IMR-90 (cell line): Measurements from ENCODE around the gene SCFD2.

ENCODE experiments used
- CEBPB ChIP-seq: IDR thresholded peaks from 2 replicates; pipeline ENCODE4 v1.6.1; 2012; ENCODE audit warnings: low read depth, low read length, improper control_type of control experiment
- CTCF ChIP-seq: conservative IDR thresholded peaks from 2 replicates; pipeline ENCODE4 v1.5.1; 2012; ENCODE audit warnings: mild to moderate bottlenecking, low read depth, low read length, improper control_type of control experiment
- ELK1 ChIP-seq: fragments of 150-350 bp; IDR thresholded peaks from 2 replicates; pipeline ENCODE4 v1.6.1; 2016; ENCODE audit warnings: low read depth, mild to moderate bottlenecking, low read length, moderate library complexity, borderline replicate concordance
- MAZ ChIP-seq: IDR thresholded peaks from 2 replicates; pipeline ENCODE4 v1.6.1; 2012; ENCODE audit warnings: low read depth, mild to moderate bottlenecking, low read length, improper control_type of control experiment, moderate library complexity, borderline replicate concordance
- MXI1 ChIP-seq: IDR thresholded peaks from 2 replicates; pipeline ENCODE4 v1.6.1; 2012; ENCODE audit warnings: low read depth, mild to moderate bottlenecking, low read length, moderate library complexity, borderline replicate concordance
- NFE2L2 ChIP-seq: fragments of 150-350 bp; IDR thresholded peaks from 2 replicates; pipeline ENCODE4 v1.6.1; 2016; ENCODE audit warnings: low read depth, mild to moderate bottlenecking, low read length
- POLR2A ChIP-seq: IDR thresholded peaks from 2 replicates; pipeline ENCODE4 v1.6.1; 2012; ENCODE audit warnings: mild to moderate bottlenecking, low read depth, low read length
- RCOR1 ChIP-seq: IDR thresholded peaks from 2 replicates; pipeline ENCODE4 v1.6.1; 2012; ENCODE audit warnings: mild to moderate bottlenecking, low read length, improper control_type of control experiment; ENCODE audit not compliant: insufficient replicate concordance
- RFX5 ChIP-seq: IDR thresholded peaks from 2 replicates; pipeline ENCODE4 v1.8.0; 2012; ENCODE audit warnings: low read depth, mild to moderate bottlenecking, low read length, moderate library complexity
- SMC3 ChIP-seq: fragments of 150-350 bp; IDR thresholded peaks from 2 replicates; pipeline ENCODE4 v1.6.1; 2016; ENCODE audit warnings: low read depth, mild to moderate bottlenecking, antibody characterized with exemption, low read length, moderate library complexity
- USF2 ChIP-seq: fragments of 150-350 bp; IDR thresholded peaks from 2 replicates; pipeline ENCODE4 v1.6.1; 2017; ENCODE audit warnings: mild to moderate bottlenecking, antibody characterized with exemption, low read length, low read depth

GRCh38 chr4:52890521-52890791, 475.4 kb downstream of the SCFD2 start:
- TF ChIP-seq CTCF (no peak), RCOR1 (no peak), NFE2L2 (no peak), MXI1 (no peak), ELK1 (no peak), POLR2A (no peak), CEBPB (no peak), RFX5 (no peak), USF2 (no peak), SMC3 (no peak), MAZ (no peak)
